Measurements from ENCODE around the gene VRK2.
"Not testable (repeated sequence)": the region's sequence is repeated elsewhere in the genome, so short reads cannot be mapped to it uniquely, and the experiment has no call there.

Gene VRK2

DNA sequence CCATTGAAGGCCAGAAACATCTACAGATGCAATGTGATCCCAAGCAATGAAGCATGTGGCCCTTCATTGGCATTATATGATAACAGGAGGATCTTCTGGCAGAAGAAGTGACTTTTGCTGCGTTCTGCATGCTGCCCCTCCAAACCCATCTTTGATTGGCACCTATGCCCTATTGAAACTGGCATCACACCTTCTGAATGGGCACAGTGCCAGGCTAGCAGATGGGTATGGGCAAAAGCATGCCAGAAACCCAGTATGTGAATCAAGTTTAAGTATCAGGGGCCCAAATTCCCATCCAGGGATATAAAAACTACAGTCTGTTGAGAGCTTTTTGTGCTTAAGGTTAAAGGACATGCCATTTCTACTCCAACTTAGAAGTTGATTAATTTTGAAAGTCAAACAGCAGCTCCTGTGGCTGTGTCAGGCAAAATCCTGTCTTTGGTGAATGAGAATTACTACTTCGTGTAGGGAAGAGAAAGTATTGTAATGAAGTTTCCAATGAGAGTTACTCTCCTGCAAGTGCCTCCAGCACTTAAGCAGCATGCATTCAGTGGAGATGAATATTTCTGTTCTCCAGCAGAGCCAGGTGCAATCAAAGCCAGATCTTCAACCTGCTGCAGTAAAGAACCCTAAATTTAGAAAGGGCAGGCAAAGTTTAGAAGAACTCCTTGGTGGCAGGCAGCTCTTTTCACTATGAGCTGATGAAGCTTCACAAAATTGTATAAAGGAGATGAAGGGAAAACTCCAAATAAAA lies 8.6 kb downstream of the VRK2 start:
- DNase-seq = peak; percentile 87

DNA sequence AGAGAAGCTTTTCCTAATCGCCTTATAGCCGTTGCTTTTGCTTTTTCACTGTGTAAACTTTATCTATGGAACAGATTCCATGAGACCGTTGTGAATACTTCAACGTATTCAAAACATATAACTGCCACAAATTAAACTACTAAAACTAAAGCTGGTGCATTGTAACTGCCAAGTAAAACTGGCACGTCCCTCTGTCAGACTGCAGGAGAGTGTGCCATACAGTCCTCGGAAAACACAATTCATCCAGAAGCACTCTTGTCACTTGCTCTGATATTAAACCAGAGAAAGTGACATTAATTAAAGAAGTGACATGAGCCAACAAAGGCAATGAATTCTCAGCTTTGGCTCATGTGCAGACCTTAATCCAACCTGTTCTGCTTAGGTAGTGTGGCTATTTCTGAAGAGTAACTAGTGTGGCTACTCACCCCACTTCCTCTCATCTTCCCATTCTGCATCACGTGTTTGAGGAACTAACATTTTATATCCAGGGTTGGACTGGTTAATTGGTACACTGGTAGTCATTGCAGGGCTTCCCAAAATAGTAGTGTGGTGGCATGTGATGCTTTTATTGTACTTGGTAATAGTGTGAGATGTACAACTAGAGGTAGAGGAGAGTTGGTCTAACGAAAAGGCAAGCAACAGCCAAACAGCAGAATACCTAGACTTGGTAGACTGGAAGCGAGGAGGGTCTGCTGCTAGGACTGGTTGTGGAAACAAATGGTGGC lies 9.7 kb downstream of the VRK2 start:
- peak; percentile 64 for DNase-seq

DNA sequence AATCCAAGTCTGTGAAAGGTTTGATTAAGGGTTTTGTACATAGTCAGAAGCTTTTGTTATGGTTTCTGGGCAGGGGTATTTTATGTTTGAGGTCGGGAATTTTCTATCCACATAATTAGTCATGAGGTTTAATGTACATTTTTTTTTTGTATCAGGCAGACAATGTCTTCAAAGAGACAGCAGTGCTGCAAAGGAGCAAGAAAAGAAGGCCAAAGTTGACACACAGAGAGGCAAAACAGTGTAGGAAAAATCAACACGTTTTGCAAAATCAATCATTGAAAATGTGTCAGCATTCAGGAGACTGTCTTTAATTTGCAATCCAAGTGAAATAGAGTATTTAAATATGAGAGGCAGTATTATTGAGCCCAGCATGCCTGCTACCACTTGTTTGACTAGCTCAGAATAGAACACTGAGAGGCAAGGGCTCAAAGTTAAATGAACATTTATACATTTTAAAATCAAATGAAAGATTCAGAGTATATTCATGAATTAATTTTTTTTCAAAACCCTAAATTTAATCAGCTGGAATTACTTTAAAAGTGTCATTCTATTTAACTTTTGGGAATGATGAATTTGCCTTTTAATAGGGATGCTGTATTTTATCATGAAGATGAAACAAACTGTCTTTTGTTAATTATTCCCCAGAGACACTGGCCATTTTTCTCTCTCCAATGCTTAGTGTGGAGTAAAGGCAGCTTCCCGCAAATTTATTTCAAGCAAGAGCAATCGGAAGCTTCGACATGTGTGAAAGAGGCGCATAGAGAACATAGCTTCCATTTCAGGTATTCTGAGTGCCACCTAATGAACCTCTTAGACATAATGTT lies 11.3 kb downstream of the VRK2 start:
- DNase-seq = no peak

DNA sequence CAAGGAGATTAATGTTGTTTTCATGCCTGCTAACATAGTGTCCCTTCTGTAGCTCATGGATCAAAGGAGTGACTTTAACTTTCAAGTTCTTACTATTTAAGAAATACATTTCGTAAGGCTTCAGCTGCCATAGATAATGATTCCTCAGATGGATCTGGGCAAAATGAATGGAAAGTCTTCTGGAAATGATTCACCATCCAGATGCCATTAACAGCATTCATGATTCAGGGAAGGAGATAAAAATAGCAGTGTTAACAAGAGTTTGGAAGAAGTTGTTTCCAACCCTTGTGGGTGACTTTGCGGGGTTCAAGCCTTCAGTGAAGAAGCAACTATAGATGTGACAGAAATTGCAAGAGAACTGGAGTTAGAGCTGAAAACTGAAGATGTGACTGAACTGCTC lies 17.0 kb downstream of the VRK2 start:
- DNase-seq = no peak

DNA sequence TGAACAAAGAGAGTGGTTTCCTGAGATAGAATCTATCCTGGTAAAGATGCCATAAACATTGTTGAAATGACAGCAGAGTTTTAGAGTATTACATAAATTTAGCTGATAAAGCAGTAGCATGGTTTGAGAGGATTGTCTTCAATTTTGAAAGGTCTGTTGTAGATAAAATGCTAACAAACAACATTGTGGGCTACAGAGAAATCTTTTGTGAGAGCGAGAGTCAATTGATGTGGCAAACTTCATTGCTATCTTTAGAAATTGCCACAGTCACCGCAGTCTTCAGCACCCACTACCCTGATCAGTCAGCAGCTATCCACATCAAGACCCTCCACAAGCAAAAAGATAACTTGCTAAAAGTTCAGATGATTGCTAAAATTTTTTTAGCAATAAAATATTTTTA lies 17.5 kb downstream of the VRK2 start:
- DNase-seq = no peak

GRCh38 chr2:58065248-58065647 lies 18.6 kb downstream of the VRK2 start:
- DNase-seq = no peak

GRCh38 chr2:58067001-58067400 lies 20.4 kb downstream of the VRK2 start:
- DNase-seq = no peak

GRCh38 chr2:58070765-58071164 lies 24.2 kb downstream of the VRK2 start:
- DNase-seq = no peak

- DNase-seq = no peak
Observed at GRCh38 chr2:58072102-58072501, 25.5 kb downstream of the VRK2 start.

DNA sequence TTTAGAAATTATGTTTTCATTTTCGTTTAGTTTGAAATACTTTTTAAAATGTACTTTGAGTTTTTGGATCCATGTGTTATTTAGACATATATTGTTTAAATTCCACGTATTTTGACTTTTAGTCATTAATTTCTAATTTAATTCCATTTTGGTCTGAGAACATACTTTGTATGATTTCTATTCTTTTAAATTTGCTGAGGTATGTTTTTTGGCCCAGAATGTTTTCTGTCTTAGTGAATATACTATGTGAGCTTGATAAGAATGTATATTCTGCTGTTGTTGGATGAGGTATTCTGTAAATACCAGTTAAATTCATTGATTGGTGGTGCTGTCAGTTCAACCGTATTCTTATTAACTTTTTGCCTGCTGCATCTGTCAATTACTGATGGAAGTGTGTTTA lies 26.4 kb downstream of the VRK2 start:
- DNase-seq = no peak

DNA sequence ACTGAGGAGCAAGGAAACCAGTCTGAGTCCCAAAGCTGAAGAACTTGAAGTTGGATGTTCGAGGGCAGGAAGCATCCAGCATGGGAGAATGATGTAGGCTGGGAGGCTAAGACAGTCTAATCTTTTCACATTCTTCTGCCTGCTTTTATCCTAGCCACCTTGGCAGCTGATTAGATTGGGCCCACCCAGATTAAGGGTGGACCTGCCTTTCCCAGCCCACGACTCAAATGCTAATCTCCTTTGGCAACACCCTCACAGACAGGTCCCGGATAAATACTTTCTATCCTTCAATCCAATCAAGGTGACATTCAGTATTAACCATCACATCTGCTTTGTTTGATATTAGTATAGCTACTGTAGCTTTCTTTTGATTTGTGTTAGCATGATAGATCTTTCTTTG lies 27.1 kb downstream of the VRK2 start:
- DNase-seq = no peak

DNA sequence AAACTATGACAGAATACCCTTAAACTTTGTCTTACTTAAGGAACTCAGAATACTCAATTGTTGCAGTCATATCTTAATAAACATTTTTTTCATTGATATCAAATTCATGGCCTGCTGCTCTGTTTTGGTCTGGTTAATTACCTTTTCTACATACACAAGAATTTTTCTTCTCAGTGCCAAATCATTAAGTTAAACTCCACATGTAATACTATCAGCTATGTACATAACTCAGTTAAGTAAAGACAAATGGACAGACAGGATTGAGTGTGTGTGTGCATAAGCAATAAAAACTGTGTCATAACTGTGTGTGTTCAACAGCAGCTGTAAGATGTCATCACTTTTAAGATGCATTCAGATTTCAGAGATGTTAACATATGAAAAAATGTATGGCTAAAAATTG lies 34.4 kb downstream of the VRK2 start:
- no peak for DNase-seq

- no peak for DNase-seq
Observed at GRCh38 chr2:58089081-58089480, 42.5 kb downstream of the VRK2 start.

DNA sequence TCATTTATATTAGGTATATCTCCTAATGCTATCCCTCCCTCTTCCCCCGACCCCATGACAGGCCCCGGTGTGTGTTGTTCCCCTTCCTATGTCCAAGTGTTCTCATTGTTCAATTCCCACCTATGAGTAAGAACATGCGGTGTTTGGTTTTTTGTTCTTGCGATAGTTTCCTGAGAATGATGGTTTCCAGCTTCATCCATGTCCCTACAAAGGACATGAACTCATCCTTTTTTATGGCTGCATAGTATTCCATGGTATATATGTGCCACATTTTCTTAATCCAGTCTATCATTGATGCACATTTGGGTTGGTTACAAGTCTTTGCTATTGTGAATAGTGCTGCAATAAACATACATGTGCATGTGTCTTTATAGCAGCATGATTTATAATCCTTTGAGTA lies 46.2 kb downstream of the VRK2 start:
- DNase-seq = not testable (repeated sequence)

DNA sequence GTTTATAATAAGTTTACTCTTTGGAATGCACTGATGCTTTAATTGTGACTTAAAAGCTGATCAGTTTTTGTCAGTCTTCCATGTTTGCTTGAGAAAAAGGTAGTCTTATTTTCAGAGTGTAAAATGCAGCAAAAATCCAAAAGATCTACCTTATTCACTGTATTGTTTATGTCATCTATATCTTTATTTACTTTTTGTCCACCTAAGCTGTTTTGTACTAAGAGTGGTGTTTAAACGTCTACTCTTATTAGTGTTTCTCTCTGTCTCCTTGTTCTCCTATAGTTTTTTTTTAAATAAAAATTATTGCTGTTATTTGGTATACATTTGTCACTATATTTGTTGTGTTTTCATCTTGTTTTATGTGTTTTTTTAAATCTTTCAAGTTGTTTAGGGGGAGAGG lies 50.4 kb downstream of the VRK2 start:
- no peak for DNase-seq

GRCh38 chr2:58098254-58099095 lies 51.9 kb downstream of the VRK2 start:
- no peak for DNase-seq

DNA sequence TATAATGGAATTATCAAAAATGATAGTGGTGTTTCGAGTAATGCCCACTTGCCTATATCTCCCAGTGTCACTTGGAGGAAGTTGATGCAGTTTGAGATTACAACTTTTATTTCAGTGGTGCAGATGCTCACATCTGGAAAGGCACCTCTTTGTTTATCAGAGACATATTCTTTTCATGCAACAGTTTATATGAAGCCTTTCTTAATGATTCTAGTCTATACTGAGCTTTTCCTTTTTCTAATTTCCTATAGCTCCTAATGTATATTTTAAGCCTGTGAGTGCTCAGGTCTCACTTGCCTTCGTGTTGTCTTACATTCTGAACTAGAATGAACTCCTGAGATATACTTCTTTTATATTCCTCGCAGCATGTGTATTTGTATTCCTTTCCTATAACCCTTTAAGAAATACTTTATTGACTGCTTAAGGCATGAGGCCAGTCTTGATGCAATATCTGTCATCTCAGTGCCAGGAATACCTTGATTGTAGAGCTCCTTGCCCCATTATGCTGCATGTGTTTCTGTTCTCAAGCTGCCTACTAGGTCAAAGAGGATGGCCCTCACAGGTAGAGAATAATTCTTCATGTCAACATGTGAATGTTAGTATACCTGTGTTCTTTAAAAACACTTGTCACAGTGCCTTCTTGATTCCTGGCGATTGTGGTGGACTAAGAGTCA lies 52.6 kb downstream of the VRK2 start:
- no peak for DNase-seq

GRCh38 chr2:58101500-58101899 lies 54.9 kb downstream of the VRK2 start:
- DNase-seq = no peak

GRCh38 chr2:58106896-58107295 lies 60.3 kb downstream of the VRK2 start:
- no peak for DNase-seq

DNA sequence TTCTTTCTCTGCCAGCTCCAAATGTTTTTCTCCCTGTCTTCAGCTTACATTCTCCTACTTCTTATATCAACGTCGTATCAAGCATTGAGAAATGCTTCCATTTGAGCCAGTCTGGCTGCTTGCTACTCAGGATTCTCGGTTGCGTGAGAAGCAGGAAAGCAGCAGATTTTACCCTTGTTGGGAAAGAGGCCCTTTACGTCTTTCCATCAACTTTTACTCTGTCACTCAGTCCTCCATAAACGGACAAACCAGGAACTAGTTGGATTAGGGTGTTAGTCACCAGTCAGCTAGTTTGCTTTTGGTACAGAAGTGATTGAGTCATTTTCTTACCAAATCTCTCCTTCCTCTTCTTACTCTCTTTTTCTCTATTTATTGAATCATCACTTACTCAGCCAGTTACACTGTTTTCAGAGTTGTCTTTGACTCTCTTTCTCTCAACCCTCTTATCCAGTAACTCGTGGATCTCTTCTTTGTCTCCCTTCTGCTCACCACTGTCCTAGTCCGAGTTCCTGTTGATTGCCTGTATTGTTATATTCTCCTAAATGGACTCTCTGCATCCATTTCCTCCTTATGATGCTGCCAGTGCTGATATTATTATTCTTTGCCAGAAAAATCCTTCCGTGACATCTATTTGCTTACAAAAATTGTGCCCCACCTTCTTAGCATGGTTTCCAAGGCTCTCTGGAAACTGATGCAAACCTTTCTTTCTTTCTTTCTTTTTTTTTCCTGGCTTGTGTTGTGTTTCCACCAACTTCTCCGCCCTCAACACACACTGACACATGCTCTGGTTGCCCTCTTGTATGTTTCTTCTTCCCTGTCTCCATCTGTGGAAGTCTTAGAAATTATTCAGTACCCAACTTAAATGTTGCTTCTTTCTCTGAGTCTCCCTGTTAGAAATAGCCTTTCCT lies 61.5 kb downstream of the VRK2 start:
- DNase-seq = no peak

GRCh38 chr2:58109481-58109880 lies 62.9 kb downstream of the VRK2 start:
- DNase-seq = no peak
